Right kidney (tissue), 1 donor: ENCODE measurements around the gene OGFR.
A peak's percentile ranks its signal among the peaks of the same experiment; 100 is the strongest.

Experiments used
- DNase-seq: peaks from one replicate; pipeline ENCODE4 v3.0.0-alpha.2; 2016

The OGFR gene

GRCh38 chr20:62861726-62862336, 57.2 kb downstream of the OGFR start, which contains the start of gene TCFL5:
Gene TCFL5, minus strand, starts transcription at chr20:62861822. Its CDS starts 152 bp downstream, at chr20:62861670.
- DNase-seq, result peak; percentile 67
